GM23338 (cell line): ENCODE measurements around the gene AGXT.

Experiments used
- CREB1 ChIP-seq: fragments of 250-450 bp; sonication (Bioruptor Pico); IDR thresholded peaks from 2 replicates; pipeline ENCODE4 v1.5.0; 2020; ENCODE audit warnings: low read depth, mild to moderate bottlenecking, moderate library complexity
- CTCF ChIP-seq, 2 experiments: fragments of 200-600 bp in 1 of 2; sonication (generic) in 1 of 2; conservative IDR thresholded peaks; 2 replicates each; pipeline versions ENCODE4 v1.5.1 to v1.6.1; 2016 to 2017; ENCODE audit warnings: antibody characterized with exemption in 2 of 2, low read depth in 2 of 2, mild to moderate bottlenecking in 2 of 2, moderate library complexity in 1 of 2
- EZH2 ChIP-seq: fragments of 200-600 bp; sonication (generic); IDR thresholded peaks from one replicate; pipeline ENCODE4 v1.8.0; 2017; ENCODE audit warnings: antibody characterized with exemption, mild to moderate bottlenecking, low read depth; ENCODE audit not compliant: unreplicated experiment
- EZH2phosphoT487 ChIP-seq: fragments of 200-600 bp; sonication (generic); IDR thresholded peaks from one replicate; pipeline ENCODE4 v1.8.1; 2018; ENCODE audit warnings: antibody characterized with exemption; ENCODE audit not compliant: unreplicated experiment
- NANOG ChIP-seq: IDR thresholded peaks from 2 replicates; pipeline ENCODE4 v1.6.1; 2016; ENCODE audit warnings: antibody characterized with exemption, borderline replicate concordance
- POLR2AphosphoS5 ChIP-seq: IDR thresholded peaks from 2 replicates; pipeline ENCODE4 v1.6.1; 2016; ENCODE audit warnings: antibody characterized with exemption, low read depth
- STAT1 ChIP-seq: IDR thresholded peaks from one replicate; pipeline ENCODE4 v1.6.1; 2016; ENCODE audit warnings: antibody characterized with exemption; ENCODE audit not compliant: unreplicated experiment
- ZNF114 ChIP-seq: fragments of 250-450 bp; sonication (Bioruptor Pico); IDR thresholded peaks from 2 replicates; pipeline ENCODE4 v1.5.0; 2020; ENCODE audit warnings: mild to moderate bottlenecking, moderate library complexity
- ZNF331 ChIP-seq: fragments of 250-450 bp; sonication (Bioruptor Pico); IDR thresholded peaks from 2 replicates; pipeline ENCODE4 v1.5.0; 2020; ENCODE audit warnings: low read depth, mild to moderate bottlenecking, moderate library complexity
- TF ChIP-seq, protein P1 (sequence below): IDR thresholded peaks from one replicate; pipeline ENCODE4 v1.6.1; 2018; ENCODE audit warnings: antibody characterized with exemption; ENCODE audit not compliant: unreplicated experiment

DNA sequence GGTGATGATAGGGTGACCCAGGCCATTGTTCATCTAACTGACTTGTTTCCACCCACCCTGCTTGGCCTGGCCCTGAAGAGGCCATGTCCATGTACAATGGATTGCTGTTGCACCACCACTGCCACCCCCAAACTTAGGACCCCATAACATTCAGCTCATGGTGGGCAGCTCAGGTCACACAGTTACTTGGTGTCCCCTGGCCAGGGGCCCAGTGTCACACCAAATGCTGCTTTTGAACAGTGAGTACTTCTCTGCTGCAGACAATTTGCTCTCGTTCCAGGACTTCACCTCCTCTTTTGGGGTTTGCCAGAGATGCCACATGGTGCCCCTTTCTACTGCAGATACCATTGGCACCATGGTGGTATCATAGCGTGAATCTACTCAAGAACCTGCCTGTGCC lies 15.6 kb downstream of the AGXT start:
- no peak for TF ChIP-seq CTCF (conservative IDR thresholded peaks at IDR 0.05; ENCODE audit: low read depth in 2 of 2)
- no peak for TF ChIP-seq STAT1
- no peak for TF ChIP-seq EZH2phosphoT487
- TF ChIP-seq CREB1 (CRISPR knock-in tag) = no peak
- TF ChIP-seq POLR2AphosphoS5 = no peak
- TF ChIP-seq EZH2 = no peak
- TF ChIP-seq, protein P1, sequence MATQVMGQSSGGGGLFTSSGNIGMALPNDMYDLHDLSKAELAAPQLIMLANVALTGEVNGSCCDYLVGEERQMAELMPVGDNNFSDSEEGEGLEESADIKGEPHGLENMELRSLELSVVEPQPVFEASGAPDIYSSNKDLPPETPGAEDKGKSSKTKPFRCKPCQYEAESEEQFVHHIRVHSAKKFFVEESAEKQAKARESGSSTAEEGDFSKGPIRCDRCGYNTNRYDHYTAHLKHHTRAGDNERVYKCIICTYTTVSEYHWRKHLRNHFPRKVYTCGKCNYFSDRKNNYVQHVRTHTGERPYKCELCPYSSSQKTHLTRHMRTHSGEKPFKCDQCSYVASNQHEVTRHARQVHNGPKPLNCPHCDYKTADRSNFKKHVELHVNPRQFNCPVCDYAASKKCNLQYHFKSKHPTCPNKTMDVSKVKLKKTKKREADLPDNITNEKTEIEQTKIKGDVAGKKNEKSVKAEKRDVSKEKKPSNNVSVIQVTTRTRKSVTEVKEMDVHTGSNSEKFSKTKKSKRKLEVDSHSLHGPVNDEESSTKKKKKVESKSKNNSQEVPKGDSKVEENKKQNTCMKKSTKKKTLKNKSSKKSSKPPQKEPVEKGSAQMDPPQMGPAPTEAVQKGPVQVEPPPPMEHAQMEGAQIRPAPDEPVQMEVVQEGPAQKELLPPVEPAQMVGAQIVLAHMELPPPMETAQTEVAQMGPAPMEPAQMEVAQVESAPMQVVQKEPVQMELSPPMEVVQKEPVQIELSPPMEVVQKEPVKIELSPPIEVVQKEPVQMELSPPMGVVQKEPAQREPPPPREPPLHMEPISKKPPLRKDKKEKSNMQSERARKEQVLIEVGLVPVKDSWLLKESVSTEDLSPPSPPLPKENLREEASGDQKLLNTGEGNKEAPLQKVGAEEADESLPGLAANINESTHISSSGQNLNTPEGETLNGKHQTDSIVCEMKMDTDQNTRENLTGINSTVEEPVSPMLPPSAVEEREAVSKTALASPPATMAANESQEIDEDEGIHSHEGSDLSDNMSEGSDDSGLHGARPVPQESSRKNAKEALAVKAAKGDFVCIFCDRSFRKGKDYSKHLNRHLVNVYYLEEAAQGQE = no peak
- no peak for TF ChIP-seq NANOG
- no peak for TF ChIP-seq ZNF331 (CRISPR knock-in tag)
- TF ChIP-seq ZNF114 (CRISPR knock-in tag) = no peak
